HG03064 (cell line): Measurements from ENCODE around the gene ELOVL6.
A peak's percentile ranks its signal among the peaks of the same experiment; 100 is the strongest.
"Not testable (repeated sequence)": the region's sequence is repeated elsewhere in the genome, so short reads cannot be mapped to it uniquely, and the experiment has no call there.

Experiments
- ATAC-seq: cut with Tn5 transposase; IDR thresholded peaks from one replicate; pipeline ENCODE4 v1.9.1; 2021; ENCODE audit warnings: low read depth; ENCODE audit not compliant: unreplicated experiment

Gene ELOVL6, protein sequence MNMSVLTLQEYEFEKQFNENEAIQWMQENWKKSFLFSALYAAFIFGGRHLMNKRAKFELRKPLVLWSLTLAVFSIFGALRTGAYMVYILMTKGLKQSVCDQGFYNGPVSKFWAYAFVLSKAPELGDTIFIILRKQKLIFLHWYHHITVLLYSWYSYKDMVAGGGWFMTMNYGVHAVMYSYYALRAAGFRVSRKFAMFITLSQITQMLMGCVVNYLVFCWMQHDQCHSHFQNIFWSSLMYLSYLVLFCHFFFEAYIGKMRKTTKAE

DNA sequence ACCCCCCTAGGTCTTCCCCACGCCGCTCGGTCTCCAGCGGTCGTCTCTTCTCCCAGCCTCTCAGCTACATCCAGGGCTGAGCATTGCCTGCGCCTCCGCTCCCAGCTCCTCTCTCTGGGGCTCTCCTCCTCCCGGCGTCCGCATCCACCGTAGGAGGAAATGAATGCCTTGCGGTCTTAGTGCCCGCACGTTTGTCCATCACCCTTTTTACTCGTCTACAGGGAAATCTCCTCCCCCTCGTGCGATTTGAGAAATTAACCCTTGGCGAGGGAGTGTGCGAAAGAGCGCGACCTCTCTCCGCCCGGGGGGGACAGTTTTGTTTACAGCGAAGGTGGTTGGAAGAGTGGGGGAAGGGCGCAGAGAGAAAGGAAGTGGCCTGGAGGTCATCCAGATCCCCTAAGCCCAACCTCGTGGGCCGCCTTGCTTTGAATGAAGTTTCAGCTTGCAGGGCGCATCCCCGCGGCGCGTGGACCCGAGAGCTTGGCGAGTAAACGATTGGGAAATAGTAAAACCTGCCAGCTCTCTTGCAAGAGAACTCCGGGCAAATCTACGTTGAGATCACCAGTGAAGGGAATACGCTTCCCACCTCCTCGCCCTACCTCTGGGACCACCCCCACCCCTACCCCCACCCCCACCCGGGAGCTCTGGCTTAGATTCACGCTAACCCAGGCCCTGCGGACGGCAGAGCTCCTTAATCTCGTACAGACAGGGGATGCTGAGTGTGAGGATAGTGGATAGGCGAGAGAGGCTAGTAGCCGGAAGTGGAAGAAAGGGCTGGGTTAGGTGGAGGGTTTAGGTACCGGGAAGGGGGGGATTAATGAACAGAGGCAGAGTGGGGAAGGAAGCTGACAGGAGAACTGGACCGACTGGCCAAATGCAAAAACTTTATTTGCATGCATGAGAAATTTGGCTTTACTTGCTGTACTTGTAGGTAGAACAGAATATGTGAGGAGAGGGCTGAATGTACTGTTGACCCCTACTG, at the start of gene ELOVL6:
ELOVL6 (minus strand) TSS at position 181 of the 982 bp plus-strand sequence. CDS start 280 bp downstream, outside the sequence.
- ATAC-seq: no peak

DNA sequence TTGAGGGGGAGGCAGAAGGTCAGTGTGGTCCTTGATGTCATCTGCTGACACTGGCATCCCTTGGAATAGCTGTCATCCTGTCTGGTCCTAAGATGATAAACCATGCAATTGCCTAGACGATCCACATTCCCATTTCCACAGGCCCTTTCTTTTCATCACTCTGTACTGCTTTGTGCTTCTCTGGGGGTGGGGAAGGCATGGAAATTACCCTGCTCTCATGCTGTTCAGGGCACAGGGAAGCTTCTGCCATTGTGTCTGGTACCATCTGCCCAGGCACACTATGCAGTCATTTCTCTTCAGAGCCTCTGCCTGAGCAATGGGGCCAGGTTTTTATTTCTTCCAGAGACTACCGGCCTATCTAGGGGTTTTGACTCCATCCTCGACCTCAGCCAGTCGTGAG, 49.7 kb upstream of the ELOVL6 start:
- no peak for ATAC-seq

DNA sequence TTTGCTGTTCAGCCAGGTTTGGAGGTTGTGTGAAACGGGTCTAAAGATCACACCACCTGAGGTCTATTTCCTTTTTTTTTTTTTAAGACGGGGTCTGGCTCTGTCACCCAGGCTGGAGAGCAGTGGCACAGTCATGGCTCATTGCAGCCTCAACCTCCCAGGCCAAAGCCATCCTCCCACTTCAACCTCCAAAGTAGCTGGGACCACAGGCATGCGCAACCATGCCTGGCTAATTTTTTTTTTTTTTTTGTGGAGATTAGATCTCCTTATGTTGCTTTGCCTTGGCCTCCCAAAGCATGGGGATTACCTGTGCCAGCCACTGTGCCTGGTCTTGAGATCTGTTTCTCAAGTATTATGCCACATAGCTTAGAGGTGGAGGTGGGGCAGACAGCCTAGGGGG, 49.2 kb upstream of the ELOVL6 start:
- ATAC-seq: no peak

DNA sequence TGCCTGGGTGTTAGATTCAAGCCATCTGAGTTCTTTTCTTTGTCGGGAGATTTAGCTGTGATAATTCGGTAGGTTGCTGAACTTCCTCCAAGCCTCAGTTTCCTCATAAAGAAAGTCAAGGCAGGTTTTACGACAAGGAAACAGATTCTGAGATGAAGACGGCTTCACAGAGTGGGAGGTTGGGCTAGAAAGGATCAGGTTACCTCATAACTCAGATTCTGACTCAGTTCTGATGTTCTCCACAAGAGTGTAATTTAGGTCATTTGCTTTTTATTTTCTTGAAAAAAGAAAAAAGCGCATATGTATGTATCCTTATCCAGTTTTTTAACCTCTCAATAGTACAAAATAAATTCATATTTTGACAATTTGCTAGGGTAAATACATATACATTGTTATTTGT, 47.2 kb upstream of the ELOVL6 start:
- ATAC-seq: no peak

DNA sequence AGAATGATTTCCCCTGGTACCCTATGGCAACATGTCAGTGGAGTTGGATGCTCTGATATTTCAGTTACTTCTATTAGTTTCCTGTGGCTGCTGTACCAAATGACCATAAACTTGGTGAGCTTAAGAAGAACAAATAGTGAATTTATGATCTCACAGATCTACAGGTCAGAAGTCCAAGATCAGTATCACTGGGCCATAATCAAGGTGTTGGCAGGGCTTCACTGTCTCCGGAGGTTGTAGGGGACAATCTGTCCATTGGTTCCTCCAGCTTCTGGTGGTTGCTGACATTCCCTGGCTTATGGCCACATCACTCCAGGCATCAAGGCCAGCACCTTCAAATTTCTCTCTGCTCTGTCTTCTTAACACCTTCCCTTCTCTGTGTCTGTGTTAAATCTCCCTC, 37.9 kb upstream of the ELOVL6 start:
- no peak for ATAC-seq

DNA sequence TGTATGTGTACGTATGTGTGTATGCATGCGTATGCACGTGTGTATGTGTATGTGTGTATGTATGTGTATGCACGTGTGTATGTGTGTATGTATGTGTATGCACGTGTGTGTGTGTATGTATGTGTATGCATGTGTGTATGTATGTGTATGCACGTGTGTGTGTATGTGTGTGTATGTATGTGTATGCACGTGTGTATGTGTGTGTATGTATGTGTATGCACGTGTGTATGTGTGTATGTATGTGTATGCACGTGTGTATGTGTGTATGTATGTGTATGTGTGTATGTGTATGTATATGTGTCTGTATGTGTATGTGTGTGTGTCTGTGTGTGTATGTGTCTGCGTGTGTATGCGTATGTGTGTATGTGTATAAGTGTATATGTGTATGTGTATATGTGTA, 35.2 kb upstream of the ELOVL6 start:
- not testable (repeated sequence) for ATAC-seq

DNA sequence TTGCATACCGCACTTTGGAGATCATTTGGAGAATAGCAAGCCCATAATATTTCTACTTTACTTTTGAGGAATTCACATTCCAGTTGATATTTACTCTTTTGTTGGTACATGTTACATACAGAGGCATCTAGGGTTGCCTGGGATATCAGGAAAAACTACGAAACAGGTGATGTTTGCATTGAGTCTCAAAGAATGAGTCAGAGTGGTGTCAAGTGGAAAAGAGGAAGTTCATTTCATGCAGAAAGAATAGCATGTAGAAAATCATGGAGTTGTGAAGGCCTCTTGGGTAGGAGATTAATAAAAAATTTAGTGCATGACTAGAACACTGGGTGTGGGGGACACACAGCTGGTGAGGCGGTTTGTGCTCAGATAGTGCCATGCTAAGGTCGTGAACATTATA, 33.5 kb upstream of the ELOVL6 start:
- no peak for ATAC-seq

DNA sequence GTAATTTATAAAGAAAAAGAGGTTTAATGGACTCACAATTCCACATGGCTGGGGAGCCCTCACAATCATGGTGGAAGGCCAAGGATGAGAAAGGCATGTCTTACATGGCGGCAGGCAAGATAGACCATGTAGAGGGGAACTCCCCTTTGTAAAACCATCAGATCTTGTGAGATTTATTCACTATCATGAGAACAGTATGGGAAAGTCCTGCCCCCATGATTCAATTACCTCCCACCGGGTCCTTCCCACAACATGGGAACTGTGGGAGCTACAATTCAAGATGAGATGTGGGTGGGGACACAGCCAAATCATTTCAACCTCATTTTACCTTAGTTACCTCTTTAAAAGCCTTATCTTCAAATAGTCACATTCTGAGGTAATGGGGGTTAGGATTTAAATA, 30.9 kb upstream of the ELOVL6 start:
- no peak for ATAC-seq

DNA sequence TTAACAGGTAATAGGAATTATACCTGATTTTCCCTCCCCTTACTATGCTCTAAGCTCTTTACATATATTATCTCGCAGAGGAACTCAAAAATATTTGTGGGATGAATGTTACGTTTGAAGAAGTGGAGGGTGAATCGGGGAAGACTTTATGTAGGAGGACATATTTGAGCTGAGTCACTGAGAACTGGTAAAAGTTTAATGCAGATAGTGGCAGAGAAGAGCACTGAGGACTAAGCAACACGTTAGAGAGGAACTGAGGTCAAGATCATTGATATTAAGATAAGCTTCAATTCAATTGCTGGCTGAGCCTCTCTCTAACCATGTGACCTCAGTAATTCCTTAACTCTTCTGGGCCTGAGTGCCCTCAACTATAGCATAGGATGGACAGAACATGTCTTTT, 26.4 kb upstream of the ELOVL6 start:
- no peak for ATAC-seq

DNA sequence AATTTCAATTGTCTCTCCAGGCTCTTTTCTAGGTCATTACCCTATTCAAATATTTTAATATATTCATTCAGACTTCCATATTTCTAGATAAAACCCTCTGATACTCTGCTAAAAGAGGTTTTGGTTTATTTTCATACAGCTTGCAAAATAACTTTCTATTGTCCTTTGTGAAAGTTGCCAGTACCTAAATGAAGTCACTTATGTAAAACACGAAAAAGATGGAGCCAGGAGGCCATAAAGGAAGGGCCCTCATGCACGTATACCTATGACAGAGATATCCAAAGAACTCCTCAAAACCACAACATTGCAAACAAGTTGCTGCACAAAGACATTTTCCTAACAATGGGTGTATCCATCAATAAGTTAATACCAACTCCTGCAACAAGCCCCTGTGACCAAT, 25.7 kb upstream of the ELOVL6 start:
- no peak for ATAC-seq

DNA sequence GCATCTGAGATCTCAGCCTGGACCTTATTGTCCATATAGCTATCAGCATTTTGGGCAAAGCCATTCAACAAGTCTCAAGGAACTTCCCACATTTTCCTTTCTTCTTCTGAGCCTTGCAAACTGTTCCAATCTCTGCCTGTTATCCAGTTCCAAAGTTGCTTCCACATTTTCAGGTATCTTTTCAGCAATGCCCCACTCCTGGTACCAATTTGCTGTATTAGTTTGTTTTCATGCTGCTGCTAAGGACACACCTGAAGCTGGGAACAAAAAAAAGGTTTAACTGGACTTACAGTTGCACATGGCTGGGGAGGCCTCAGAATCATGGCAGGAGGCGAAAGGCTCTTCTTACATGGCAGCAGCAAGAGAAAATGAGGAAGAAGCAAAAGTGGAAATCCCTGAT, 20.5 kb upstream of the ELOVL6 start:
- ATAC-seq: not testable (repeated sequence)

DNA sequence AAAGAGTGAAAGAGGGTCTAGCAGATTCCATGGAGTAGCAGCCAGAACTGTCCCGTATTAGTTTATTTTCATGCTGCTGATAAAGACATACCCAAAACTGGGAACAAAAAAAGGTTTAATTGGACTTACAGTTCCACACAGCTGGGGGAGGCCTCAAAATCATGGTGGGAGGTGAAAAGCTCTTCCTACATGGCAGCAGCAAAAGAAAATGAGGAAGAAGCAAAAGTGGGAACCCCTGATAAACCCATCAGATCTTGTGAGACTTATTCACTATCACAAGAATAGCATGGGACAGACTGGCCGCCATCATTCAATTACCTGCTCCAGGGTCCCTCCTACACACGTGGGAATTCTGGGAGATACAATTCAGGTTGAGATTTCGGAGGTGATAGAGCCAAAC, 18.8 kb upstream of the ELOVL6 start:
- ATAC-seq: not testable (repeated sequence)

DNA sequence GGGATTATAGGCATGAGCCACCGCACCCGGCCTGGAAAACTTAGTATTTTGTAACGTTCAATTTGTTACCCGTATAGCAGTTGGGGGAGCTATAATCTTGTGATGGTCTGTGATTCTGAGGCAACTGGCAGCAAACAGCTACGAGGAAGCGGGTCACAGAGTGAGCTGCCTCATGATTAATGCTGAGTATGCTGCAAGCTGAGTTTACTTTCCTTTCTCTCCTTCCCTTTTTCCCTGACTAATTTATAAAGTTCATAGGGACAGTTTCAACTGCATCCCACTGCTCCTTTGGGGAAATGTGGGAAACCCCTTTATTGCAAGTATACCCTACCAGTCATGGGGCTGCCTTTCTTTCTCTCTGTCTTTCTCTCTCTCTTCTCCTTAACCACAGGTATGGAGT, 17.7 kb upstream of the ELOVL6 start:
- ATAC-seq: no peak

DNA sequence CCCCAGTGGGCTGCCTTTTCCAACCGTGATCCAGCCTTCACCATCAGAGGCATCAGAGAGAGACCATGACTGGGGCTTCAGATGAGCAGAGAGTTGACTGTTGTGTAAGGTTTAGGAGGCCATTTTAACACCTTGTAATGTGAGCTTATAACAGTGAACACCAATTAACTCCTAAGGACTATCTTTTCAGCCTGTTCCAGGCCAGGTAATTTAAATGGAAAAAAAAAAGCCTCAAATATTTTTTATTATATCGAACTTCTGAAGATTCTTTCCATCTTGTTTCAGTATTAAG, 13.3 kb upstream of the ELOVL6 start:
- no peak for ATAC-seq

DNA sequence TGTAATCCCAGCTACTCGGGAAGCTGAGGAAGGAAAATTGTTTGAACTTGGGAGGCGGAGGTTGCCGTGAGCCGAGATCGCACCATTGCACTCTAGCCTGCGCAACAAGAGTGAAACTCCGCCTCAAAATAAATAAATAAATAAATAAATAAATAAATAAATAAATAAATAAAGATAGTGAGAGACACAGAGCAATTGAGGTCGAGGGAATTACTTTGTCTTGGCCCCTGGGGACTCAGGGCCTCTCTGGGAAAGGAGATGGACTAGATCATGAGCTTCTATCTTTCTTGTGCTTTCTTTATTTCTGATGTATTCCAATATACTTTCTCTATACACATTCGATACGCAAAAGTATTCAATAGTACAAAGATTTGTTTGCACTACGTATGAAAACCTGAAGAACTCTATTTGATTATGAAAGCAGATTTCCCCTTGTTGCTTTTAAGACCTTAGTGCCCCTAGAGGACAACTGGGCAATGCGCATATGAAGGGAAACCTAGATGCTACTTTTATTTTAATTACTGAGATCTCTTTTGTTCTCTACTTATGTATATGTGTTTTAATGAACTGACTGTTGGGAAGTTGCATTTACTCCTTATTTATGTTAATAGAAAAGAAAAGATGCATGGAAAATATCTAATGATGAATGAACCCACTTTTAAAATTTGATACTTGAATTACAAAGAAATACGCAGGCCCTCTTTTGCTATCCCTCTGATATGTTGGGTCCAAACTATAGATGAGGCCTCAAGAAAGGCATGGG, 12.8 kb upstream of the ELOVL6 start:
- peak; percentile 88 for ATAC-seq

DNA sequence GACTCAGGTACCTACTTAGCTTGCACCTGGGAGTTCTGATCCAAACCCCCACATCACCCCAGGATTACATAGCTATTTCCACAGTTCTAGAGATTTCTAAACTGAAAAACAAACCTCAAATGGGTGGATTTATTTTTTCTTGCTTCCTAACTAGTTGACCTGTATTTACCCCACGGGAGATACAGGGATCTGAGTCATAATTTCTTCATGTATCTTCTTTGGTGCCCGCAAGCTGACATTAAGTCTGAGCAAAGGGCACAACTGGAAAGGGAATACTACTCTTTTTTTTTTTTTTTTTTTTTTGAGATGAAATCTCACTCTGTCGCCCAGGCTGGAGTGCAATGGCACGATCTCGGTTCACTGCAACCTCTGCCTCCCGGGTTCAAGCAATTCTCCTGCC, 10.0 kb upstream of the ELOVL6 start:
- no peak for ATAC-seq

DNA sequence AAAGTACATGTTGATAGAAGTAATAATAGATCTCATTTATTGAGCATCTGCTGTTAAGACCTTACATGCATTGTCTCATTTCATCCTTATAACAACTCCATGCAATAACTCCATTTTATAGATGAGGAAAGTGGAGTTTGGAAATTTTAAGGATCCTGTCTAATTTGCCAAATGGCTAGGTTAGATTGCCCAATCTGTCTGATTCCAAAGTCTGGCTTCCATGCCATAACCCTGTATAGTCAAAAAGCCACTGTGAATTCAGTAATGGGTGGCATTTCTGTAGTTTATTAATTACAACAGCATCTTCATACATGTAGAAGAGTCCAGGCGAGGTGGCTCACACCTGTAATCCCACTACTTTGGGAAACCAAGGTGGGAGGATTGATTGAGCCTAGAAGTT, 8.8 kb upstream of the ELOVL6 start:
- ATAC-seq: no peak

DNA sequence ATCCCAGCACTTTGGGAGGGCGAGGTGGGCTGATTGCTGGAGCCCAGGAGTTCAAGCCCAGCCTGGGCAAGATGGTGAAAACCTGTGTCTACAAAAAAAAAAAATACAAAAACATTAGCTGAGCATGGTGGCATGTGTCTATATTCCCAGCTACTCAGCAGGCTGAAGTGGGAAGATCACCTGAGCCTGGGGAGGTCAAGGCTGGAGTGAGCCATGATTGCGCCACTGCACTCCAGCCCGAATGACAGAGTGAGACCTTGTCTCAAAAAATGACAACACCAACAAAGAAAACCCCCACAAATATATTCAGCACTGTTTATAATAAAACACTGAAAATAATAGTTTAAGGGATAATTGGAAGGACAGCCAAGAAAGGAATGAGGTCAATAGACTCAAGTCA, 3.6 kb upstream of the ELOVL6 start:
- ATAC-seq: no peak

DNA sequence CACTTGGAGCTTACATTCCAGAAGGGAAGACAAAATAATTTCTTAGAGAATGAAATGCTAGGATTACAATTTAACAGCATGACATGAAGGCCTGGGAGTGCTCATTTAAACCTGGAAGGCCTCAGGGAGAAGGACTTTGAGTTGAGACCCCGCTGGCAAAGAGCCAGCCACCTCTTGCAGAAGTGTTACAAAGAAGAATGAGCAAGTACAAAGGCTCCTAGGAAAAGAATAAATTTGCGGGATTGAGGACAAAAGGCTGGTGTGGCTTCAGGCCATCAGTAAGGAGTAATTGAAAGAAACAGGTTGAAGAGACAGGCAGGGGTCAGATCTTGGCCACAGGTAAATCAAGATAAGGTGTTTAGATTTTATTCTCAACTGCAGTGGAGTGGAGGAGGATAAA, 3.1 kb upstream of the ELOVL6 start:
- ATAC-seq: no peak

DNA sequence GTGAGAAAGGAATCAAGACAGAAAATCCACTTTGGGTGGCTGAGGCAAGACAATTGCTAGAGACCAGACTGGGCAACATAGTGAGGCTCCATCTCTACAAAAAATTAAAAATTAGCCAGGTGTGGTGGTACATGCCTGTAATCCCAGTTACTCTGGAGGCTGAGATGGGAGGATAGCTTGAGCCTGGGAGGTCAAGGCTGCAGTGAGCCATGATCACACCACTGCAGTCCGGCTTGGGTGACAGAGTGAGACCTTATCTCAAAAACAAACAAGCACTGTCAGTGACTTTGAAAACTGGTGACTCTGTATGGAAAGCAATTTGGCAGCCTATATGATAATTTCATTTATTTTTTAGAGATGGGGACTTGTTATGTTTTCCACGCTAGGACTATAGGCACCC, 2.3 kb upstream of the ELOVL6 start:
- no peak for ATAC-seq

DNA sequence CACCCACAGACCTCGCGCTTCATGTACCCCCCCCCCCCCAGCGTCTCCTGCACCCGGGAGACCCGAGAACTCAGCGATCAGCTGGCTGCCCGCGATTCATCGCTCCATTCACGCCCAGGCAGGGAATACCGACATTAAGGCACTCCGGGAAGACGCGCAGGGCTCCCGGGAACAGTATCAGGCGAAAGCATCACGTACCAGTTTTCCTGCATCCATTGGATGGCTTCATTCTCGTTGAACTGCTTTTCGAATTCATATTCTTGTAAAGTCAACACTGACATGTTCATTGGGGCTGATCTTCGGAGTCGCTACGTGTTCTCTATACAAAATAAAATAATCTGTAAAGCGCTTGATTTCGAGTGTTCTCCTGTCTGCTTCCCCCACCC, 373 bp downstream of the ELOVL6 start:
- ATAC-seq: no peak
